ENCODE data around the gene COL1A2.

Gene COL1A2

DNA sequence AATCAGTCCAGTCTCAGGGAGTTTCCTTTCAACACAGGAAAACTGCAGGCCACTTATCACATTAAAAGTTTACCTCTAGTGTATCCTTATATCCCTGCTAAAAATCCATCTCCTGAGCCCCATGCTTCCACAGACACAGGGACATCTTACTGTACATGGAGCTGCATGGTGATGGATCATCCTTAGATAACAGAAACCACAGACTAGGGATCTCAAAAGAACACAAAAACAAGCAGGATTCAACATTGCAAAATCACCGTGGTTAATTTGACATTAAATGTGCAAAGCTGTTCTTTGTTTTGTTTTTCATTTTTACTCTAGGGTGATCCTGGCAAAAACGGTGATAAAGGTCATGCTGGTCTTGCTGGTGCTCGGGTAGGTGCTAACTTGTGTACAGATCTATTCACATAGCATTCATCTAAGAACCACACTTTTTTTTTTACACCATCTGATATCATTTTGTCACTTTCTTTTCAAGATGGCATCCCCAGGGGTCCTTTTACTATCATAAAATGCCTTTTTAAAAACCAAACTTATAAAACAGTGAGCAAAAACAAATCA lies 18.1 kb downstream of the COL1A2 start:
- DNase-seq: no peak

DNA sequence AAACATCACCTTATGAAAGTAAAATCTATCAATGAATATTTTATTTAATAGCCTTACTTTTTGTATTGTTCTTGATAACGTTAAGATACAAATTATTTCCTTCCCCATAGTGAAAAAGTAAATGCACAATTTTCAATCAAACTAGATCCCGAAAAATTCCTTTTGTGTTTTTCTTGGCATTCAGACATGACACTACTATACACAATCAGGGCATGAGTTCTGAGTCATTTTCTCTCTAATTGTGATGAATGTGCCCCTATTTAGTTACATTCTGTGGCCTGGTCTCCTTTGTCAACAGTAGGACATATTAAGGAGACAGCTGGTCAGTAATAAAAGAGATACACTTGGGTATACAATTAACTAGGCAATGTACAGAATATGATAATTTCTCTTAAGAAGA lies 19.8 kb downstream of the COL1A2 start:
- DNase-seq: no peak

DNA sequence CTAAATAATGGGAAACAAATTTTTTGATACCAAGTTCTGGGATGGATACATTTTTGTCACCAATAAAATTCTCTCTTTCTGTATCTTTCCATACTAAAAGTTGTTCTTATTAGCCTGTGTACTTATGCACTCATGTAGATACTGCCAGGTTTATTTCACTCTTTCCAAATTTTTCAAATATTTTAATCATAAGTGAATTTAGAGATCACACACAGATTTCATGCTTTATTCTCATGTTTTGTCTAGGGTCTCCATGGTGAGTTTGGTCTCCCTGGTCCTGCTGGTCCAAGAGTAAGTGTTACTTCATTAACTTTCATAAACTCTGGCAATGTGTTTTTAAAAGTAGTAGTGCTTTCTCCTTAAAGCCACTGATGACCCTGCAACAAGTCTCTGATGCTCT lies 20.3 kb downstream of the COL1A2 start:
- DNase-seq: no peak

DNA sequence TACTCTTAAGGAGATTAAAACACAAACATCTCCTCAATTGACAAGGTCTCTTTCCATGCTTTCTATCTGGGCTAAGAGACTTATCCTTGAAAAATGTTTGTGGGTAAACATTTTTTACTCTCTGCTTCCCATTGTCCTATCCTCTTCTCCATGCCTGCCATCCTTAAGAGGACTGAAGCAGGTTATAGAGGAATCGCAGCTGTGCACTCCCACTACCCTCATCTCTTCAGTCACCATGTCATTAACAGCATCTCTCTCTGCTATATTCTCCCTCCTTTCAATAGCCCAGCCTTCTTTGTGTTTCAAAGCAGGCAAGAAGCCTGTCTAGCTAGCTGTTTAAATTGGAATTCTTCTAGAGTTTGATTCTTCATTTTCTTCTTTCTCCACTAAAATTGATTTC lies 22.6 kb downstream of the COL1A2 start:
- DNase-seq: no peak

DNA sequence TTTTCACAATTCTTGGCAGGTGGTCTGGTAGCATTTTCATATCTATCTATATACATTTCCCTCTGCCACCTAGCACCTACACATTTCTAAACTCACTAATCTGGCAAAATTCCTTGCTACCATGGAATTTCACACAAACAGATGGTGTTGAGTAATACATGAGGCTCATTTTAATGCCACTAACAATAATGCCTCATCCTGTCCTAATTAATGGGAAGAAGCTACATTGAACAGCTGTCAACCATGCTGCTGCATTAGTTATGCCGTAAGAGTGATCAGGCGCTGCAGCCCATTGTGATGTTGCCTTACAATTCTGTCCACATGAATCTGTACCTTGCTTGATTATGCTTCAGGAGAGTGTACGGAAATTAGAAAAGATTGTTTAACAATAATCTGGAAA lies 23.2 kb downstream of the COL1A2 start:
- DNase-seq: no peak

DNA sequence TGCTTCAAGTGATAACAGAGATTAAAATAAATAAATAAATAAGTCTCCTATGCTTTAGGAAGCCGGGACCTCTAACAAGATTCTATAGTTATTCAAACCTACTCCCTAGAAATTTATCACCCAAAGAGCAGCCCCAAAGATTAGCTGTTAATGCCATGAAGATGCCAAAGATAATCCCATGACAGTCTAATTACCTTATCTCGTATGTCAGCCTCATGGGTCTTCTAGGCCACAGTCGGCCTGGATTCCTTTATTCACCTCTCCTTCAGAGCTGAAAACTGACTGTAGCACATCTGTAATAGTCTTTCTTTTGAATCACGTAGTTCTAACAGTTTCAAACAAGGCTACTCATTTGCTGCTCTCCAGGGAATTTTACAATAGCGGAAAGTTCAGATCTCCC lies 24.2 kb downstream of the COL1A2 start:
- DNase-seq: no peak

DNA sequence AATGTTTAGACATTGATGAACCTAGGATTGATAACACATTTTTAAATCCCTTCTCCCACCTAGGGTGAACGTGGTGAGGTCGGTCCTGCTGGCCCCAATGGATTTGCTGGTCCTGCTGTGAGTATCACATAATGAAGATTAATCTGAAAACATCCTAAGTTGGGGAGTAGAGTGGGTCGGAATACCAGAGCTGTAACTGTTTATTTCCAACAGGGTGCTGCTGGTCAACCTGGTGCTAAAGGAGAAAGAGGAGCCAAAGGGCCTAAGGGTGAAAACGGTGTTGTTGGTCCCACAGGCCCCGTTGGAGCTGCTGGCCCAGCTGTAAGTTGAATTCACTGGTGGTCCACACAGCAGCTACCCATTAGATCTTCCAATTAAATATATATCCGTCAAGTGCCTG lies 25.6 kb downstream of the COL1A2 start:
- DNase-seq: no peak

DNA sequence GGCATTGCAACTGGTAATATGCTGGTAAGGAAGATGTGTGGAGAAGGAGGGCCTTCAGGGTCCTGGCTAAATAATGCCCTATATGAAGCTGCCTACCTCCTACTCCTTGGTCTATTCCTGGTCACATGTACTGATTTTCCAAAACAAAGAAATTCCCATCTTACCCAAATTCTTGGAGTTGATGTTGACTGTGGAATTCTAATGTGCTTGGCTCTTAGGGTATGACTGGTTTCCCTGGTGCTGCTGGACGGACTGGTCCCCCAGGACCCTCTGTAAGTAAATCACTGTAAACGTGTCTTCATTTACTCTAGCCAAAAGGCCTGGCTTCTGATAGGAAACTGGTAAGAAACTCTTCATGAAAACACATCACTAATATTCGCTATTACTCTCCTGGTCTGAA lies 27.0 kb downstream of the COL1A2 start:
- DNase-seq: no peak

DNA sequence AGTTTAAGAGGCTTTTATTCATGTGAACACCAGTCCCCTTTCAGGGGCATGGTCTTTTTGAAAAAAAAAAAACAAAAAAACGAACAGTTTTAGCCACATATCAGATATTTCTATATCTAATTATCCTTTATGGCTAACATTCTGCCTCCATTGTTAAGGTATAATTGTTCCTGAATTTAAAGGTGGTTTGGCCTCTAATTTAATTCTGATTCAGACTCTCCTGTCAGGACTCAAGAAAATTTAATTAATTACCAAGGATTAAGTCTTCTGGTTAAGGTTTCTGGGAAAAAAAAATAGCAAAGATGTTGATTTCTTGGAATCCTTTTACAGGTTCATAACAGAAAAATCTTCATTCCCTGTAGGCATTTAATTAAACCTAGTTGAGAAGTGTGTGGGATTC lies 27.4 kb downstream of the COL1A2 start:
- no peak for DNase-seq

DNA sequence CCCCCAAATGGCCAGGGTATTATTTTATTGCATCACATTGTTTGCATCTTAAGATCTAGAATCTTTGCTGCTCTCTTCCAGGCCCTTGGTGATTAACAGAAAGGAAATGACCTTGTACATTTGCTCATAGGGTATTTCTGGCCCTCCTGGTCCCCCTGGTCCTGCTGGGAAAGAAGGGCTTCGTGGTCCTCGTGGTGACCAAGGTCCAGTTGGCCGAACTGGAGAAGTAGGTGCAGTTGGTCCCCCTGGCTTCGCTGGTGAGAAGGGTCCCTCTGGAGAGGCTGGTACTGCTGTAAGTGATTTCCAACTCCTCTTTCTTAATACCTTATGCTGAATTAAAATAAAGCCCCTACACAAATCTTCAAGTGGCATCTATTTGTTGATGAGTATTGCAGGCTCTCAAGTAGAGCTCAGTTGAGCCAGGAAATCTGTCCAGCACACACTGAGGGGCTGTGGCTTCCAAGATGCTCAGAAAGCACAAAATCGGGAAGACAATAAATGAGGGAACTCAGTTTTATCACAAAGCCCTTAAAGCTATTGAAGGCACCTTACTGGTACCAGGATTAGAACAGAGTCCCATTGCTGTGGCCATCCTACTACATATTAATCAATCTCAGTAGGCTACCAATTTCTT lies 28.2 kb downstream of the COL1A2 start:
- DNase-seq: no peak

DNA sequence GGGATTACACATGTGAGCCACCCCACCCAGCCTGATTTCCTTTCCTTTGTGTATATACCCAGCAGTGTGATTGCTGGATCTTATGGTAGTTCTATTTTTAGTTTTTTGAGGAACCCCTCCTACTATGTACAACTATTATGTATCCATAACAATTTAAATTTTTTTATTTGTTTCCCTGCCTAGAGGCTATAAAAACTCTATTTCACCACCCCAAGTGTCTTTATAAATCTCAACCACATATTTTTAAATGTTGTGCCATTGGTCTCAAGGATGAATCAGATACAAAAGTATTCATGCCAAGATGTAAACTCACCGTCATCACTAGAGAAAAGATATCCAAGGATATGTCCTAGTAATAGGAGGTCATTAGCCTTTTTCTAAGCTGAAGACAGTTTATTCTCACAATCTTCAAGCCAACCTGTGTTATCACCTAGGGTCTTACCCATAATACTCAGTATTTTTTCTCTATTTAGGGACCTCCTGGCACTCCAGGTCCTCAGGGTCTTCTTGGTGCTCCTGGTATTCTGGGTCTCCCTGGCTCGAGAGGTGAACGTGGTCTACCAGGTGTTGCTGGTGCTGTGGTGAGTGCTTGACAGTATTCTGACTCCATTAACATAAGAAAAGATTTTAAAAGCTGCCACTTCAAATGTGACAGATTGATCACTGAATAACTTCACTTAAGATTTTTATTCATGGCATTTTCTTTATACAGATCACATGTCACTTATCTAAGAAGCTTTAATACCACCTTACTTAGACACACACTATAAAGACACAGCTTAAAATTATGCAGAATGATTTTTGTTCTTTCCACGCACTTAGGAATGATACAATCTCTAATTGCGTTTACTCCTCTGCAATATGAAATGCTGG lies 29.4 kb downstream of the COL1A2 start:
- no peak for DNase-seq

DNA sequence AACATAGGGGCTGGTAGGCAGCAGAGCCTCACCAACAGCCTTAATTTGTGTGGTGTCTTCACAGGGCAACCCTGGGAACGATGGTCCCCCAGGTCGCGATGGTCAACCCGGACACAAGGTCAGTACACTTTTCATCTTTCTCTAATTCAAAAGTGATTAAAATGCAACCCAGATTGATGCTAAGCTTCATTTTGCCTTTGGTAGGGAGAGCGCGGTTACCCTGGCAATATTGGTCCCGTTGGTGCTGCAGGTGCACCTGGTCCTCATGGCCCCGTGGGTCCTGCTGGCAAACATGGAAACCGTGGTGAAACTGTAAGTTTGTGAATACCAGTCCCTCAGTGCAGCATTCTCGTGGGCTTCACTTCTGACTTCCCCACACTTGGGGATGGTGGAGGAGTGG lies 30.9 kb downstream of the COL1A2 start:
- DNase-seq: no peak

DNA sequence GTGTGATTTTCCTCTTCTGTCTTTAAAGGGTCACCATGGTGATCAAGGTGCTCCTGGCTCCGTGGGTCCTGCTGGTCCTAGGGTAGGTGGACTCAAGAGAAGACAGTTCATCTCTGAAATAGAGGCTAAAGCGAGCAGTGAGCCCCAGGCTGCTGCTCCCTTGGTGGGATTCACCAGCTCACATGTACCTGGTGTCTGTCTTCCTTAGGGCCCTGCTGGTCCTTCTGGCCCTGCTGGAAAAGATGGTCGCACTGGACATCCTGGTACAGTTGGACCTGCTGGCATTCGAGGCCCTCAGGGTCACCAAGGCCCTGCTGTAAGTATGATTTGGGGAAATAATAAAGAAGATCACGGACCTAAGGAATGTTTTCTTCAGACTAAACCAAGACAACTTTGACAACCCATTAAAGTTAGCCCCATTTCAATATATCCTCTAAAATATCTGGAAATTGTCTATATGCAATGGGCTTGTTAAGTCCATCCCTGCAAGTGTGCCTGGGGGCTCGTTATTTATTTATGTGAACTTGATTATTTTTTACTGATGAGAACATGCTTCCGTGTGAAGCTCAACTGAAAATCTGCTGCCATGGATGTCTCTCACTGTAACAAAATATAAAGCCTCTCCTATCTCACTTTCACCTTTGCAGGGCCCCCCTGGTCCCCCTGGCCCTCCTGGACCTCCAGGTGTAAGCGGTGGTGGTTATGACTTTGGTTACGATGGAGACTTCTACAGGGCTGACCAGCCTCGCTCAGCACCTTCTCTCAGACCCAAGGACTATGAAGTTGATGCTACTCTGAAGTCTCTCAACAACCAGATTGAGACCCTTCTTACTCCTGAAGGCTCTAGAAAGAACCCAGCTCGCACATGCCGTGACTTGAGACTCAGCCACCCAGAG lies 32.5 kb downstream of the COL1A2 start:
- no peak for DNase-seq

DNA sequence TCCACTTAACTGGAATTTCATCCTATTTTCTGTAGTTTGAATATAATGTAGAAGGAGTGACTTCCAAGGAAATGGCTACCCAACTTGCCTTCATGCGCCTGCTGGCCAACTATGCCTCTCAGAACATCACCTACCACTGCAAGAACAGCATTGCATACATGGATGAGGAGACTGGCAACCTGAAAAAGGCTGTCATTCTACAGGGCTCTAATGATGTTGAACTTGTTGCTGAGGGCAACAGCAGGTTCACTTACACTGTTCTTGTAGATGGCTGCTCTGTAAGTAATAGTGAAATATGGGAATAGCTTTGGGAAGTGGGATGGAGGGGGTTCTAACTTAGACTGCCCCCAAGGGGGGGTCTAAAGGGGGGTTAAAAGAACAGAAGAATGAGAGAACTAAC lies 34.5 kb downstream of the COL1A2 start:
- no peak for DNase-seq

DNA sequence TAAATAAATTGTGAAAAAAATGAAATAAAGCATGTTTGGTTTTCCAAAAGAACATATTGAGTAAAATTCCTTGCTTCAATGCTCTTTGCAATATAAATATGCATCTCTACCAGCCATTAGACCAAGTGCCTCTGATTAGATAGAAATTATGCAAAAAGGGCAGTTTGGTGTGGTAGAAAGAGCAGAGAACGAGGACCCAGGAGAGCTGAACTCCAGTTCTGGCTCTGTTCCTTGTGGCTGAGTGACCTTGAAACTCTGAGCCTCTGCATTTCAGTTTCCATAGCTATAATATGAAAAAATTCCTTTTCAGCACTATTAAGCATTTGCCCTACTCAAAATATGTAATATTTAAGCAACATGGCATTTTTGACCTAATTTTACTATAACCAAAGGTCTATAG lies 36.5 kb downstream of the COL1A2 start:
- DNase-seq: no peak

DNA sequence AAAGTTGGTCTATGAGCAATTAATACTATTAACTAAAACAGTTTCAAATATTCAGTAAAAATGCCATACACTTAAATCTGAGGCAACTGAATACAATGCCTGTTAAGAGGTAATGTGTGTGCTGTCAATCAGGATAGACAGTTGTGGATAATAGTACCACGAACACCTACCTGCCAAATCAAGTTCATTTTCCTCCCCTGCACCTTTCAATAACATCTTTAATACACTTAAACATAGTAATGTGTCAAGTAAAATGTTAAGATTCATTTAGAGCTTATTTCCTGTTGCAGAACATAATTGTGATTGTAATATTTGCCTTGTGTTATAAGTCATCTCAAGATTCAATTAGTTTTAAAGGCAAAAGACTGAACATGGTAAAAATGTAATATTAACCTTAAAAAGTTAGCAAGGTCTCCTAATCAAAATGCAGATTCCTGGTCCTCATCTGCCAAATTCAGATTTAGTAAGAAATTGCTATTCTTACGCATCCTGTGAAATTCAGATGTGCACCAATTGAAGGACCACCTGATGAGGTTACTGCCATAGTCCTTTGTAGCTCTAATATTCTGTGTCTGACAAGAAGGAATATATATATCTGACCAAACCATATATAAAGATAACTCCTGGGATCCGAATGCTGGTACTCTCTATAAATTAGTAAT lies 37.1 kb downstream of the COL1A2 start:
- no peak for DNase-seq

DNA sequence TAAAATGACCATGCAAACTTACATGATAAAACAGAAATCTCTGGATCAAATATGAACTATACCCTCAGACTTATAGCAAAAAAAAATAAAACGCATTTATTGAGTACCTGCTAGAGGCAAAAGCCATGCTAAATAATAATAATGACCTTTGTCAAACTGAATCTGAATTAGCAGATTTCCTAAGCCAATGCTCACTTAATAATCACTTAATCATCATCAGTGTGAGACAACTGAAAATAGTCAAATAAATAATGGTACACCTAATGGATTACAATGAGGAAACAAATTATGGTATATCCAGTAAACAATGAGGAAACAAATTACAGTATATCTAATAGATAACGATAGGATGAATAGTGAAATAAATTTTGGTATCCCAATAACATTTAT lies 37.6 kb downstream of the COL1A2 start:
- no peak for DNase-seq

DNA sequence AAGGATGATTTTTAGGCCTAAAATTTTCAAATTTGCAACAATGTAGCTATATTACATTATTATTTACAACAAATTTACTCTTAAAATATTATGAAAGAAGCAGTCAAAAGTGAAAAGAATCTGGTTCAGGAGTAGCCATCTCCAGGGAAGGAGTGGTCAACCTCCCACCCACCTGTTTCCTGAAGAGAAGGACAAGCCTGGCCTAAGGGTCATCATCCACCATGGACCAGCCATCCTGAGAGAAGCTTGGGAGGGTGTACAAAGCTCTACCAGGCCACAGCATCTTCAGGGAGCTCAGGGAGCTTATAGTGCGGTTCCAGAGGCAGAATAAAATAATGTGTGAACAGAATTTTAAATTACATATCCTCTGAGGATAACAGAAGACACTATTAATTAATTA lies 38.1 kb downstream of the COL1A2 start:
- no peak for DNase-seq

DNA sequence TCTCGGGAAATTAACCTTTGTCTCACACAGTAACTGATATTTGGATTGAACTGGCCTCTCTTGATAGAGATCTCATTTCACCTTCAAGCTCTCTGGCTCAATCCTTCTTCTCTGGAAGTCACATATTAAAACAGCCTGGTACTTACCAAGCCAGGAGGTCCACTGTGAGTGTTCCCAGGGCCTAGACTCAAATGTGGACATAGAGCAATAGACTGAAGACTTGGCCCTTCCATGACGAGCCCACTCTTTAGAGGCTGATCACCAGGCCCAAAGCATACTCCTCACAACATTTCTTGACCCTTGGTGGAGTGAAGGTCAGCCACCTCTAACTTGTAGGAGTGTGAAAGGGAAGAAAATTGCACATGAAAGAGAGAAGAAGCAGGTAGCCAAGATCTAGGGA lies 38.5 kb downstream of the COL1A2 start:
- no peak for DNase-seq

DNA sequence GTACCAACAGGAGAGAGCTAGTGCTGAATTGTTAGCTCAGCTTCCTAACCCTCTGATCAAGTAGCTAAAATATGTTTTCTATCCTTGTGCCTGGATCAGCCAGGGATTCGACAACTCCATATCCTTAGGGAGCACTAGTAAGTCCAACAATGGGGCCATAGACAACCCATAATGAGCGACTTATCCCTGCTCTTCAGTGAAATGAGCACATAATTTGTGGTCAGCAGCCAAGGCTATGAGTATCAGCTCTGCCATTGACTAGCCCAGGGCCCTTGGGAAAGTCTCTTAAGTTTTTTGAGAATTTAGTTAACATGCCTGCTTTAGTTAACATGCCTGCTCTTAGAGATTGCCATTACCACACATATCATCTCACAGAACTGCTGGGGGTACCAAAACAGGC lies 39.3 kb downstream of the COL1A2 start:
- no peak for DNase-seq

DNA sequence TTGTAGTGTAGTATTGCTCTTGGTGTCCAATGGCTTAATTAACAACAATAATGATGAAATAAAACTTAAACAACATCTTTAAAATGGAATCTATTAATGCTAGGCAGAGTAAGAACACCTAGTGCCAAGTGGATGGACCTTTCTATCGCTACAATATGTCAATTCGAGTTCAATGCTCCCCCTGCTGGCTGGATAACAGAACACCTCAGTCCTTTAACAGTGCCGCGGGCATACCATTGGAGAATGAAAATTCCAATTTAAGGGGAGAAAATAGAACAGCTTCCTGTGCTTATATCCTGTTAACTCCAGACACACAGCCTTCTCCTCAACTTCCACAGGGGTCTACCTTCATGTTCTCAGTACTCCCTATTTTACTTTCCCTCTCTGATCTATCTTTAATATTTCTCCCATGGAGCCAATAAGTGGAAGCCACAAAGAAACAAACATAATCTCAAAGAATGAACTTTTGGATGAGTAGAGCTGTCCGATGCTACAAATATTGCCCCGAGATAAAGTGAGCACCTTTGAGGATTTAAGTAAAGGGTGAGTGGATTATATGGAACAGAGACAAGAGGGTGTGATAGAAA lies 41.4 kb downstream of the COL1A2 start:
- DNase-seq: peak; percentile 58

DNA sequence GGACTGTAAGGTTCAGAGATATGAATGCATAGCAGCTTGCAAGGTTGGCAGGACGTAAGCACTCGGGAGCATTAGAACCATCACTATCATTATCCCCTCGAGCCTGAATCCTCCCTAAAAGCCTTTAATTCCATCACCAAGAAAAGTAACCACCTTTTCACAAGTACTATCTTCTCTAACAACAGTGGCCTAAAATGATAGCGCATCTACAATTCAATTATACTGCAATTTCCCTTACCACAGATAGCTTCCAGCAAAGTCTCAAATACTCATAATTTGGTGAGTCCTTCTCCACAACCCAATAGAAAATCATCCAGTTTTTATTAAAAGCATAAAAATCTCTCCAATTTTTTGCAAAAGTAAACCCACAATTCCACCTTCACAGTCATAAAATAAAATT lies 42.0 kb downstream of the COL1A2 start:
- no peak for DNase-seq
